ENCODE data around the gene NUDT15. TPM values are rescaled to one million over a fixed set of nuclear protein-coding genes. Genes with fewer than 3 reads are reported as not detected.

NUDT15 gene
- total and polyA plus RNA-seq, 2 donors from 2014 or later = 11.9 to 19.7 TPM

GRCh38 chr13:48066310-48066989 lies 28.9 kb downstream of the NUDT15 start:
- no peak overlapping the region for H3K9ac ChIP-seq (ENCODE audit: low read length in 3 of 3)
- no peaks in the 10 kb centered on the region for H3K4me1 ChIP-seq (ENCODE audit: control insufficient read depth in 2 of 3, insufficient read depth in 2 of 3, low read depth in 1 of 3, low read length in 3 of 3)
- no peak for FAIRE-seq
- intact Hi-C loops (cut with DNase I) = no loop called here
- TF ChIP-seq CTCF (IDR thresholded peaks at IDR 0.05; ENCODE audit: borderline replicate concordance, extremely low read depth, insufficient read depth) = no peak
- no peak overlapping the region for H3K27ac ChIP-seq (ENCODE audit: low read depth in 2 of 2, low read length in 2 of 2)
- no peaks in the 10 kb centered on the region for H3K27me3 ChIP-seq (ENCODE audit: control insufficient read depth, insufficient read depth, low read length)
- H3K4me3 ChIP-seq (ENCODE audit: low read length in 3 of 3) = no peak overlapping the region
- peaks cover 14 to 24% (median 15%) of the 10 kb centered on the region in 3 donors for H3K36me3 ChIP-seq (ENCODE audit: control insufficient read depth in 2 of 3, insufficient read depth in 3 of 3, low read length in 3 of 3)
- no peak for DNase-seq
- H3K9me3 ChIP-seq (ENCODE audit: control insufficient read depth in 2 of 3, insufficient read depth in 1 of 3, low read length in 3 of 3) = peaks cover 4 to 30% (median 5%) of the 10 kb centered on the region in 3 donors

- Histone ChIP-seq H3K27me3 (ENCODE audit: control insufficient read depth, insufficient read depth, low read length) (no peaks in the 10 kb centered on the region), H3K36me3 (ENCODE audit: control insufficient read depth in 2 of 3, insufficient read depth in 3 of 3, low read length in 3 of 3) (peaks cover 19 to 39% (median 24%) of the 10 kb centered on the region in 3 donors), H3K4me1 (ENCODE audit: control insufficient read depth in 2 of 3, insufficient read depth in 2 of 3, low read depth in 1 of 3, low read length in 3 of 3) (no peaks in the 10 kb centered on the region), H3K27ac (ENCODE audit: low read depth in 2 of 2, low read length in 2 of 2) (no peak overlapping the region), H3K9ac (ENCODE audit: low read length in 3 of 3) (no peak overlapping the region), H3K9me3 (ENCODE audit: control insufficient read depth in 2 of 3, insufficient read depth in 1 of 3, low read length in 3 of 3) (peaks cover 4 to 30% (median 5%) of the 10 kb centered on the region in 3 donors), H3K4me3 (ENCODE audit: low read length in 3 of 3) (no peak overlapping the region)
- DNase-seq = no peak
- peak; percentile 5 for TF ChIP-seq CTCF (IDR thresholded peaks at IDR 0.05; ENCODE audit: borderline replicate concordance, extremely low read depth, insufficient read depth)
- intact Hi-C loops (cut with DNase I) = no loop called here
- FAIRE-seq = no peak
These were observed 30.5 kb downstream of the NUDT15 start for GRCh38 chr13:48068036-48068435.

GRCh38 chr13:48068952-48069351 lies 31.4 kb downstream of the NUDT15 start:
- H3K27ac ChIP-seq (ENCODE audit: low read depth in 2 of 2, low read length in 2 of 2) = no peak overlapping the region
- no peaks in the 10 kb centered on the region for H3K27me3 ChIP-seq (ENCODE audit: control insufficient read depth, insufficient read depth, low read length)
- intact Hi-C loops (cut with DNase I) = no loop called here
- H3K9me3 ChIP-seq (ENCODE audit: control insufficient read depth in 2 of 3, insufficient read depth in 1 of 3, low read length in 3 of 3) = peaks cover 4 to 30% (median 5%) of the 10 kb centered on the region in 3 donors
- TF ChIP-seq CTCF (IDR thresholded peaks at IDR 0.05; ENCODE audit: borderline replicate concordance, extremely low read depth, insufficient read depth) = no peak
- DNase-seq = no peak
- no peak overlapping the region for H3K9ac ChIP-seq (ENCODE audit: low read length in 3 of 3)
- FAIRE-seq = no peak
- H3K36me3 ChIP-seq (ENCODE audit: control insufficient read depth in 2 of 3, insufficient read depth in 3 of 3, low read length in 3 of 3) = peaks cover 20 to 44% (median 28%) of the 10 kb centered on the region in 3 donors
- H3K4me1 ChIP-seq (ENCODE audit: control insufficient read depth in 2 of 3, insufficient read depth in 2 of 3, low read depth in 1 of 3, low read length in 3 of 3) = no peaks in the 10 kb centered on the region
- no peak overlapping the region for H3K4me3 ChIP-seq (ENCODE audit: low read length in 3 of 3)
